SK-N-SH (cell line): ENCODE data around the gene MYO19. TPM values are rescaled to one million over a fixed set of nuclear protein-coding genes. Genes with fewer than 3 reads are reported as not detected.

Source experiments
- CTCF ChIA-PET: fragments of 300-600, 350-600 bp; formaldehyde crosslinking; extraction: SDS; loops from one replicate; lab custom pipeline; 2021; lab: Yijun Ruan, JAX
- POLR2A ChIA-PET: fragments of 350-600 bp; sonication (Branson Sonifier 250); formaldehyde crosslinking; extraction: SDS; loops from one replicate; lab custom pipeline; 2020; ENCODE audit warnings: antibody characterized with exemption, inconsistent platforms; lab: Yijun Ruan, JAX
- DNase-seq: peaks from one replicate; pipeline ENCODE4 v3.0.0; 2012
- H2AFZ ChIP-seq: fragments of 200-600 bp; sonication (generic); 2 replicates; pipeline ENCODE4 v1.8.1; 2016; ENCODE audit warnings: antibody characterized with exemption, mild to moderate bottlenecking, low read depth
- H3F3A ChIP-seq: fragments of 200-600 bp; sonication (generic); replicated peaks from 2 replicates; pipeline ENCODE3; 2016; ENCODE audit warnings: antibody characterized with exemption, mild to moderate bottlenecking; ENCODE audit not compliant: insufficient read depth
- H3K27ac ChIP-seq, 2 experiments: fragments of 200-500 bp in 1 of 2; fragments of 200-600 bp in 1 of 2; sonication (Bioruptor generic) in 1 of 2; sonication (generic), shearing (Covaris generic) in 1 of 2; 2 replicates each; pipeline versions ENCODE4 v1.5.1 to v1.6.1; 2014 to 2016; ENCODE audit warnings: low read depth in 2 of 2, inconsistent platforms in 1 of 2, low read length in 1 of 2, mild to moderate bottlenecking in 1 of 2, mixed read lengths in 1 of 2
- H3K27me3 ChIP-seq: fragments of 200-600 bp; sonication (generic), shearing (Covaris generic); 2 replicates; pipeline ENCODE4 v1.6.1; 2016; ENCODE audit warnings: mixed run types; ENCODE audit not compliant: insufficient read depth
- H3K36me3 ChIP-seq, 2 experiments: fragments of 200-500 bp in 1 of 2; fragments of 200-600 bp in 1 of 2; sonication (Bioruptor generic) in 1 of 2; sonication (generic) in 1 of 2; replicated peaks in 1 of 2; 2 replicates each; pipeline versions ENCODE3 to v1.5.1; 2014 to 2016; ENCODE audit warnings: low read length in 1 of 2, mild to moderate bottlenecking in 1 of 2; ENCODE audit not compliant: insufficient read depth in 2 of 2, control insufficient read depth in 1 of 2
- H3K4me1 ChIP-seq, 2 experiments: fragments of 200-500 bp in 1 of 2; fragments of 200-600 bp in 1 of 2; sonication (Bioruptor generic) in 1 of 2; sonication (generic), shearing (Covaris generic) in 1 of 2; 2 replicates each; pipeline versions ENCODE4 v1.5.1 to v1.6.1; 2014 to 2016; ENCODE audit warnings: low read depth in 1 of 2, low read length in 1 of 2, mixed run types in 1 of 2; ENCODE audit not compliant: insufficient read depth in 2 of 2, control insufficient read depth in 1 of 2
- H3K4me2 ChIP-seq: fragments of 200-600 bp; sonication (generic), shearing (Covaris generic); 2 replicates; pipeline ENCODE4 v1.6.1; 2017; ENCODE audit warnings: mixed run types
- H3K4me3 ChIP-seq, 2 experiments: fragments of 200-500 bp in 1 of 2; fragments of 200-600 bp in 1 of 2; sonication (Bioruptor generic) in 1 of 2; sonication (generic), shearing (Covaris generic) in 1 of 2; 2 replicates each; pipeline versions ENCODE4 v1.5.1 to v1.8.1; 2014 to 2016; ENCODE audit warnings: low read depth in 2 of 2, inconsistent platforms in 1 of 2, low read length in 1 of 2, mild to moderate bottlenecking in 1 of 2, mixed read lengths in 1 of 2, moderate library complexity in 1 of 2
- H3K79me2 ChIP-seq: fragments of 200-600 bp; sonication (generic); 2 replicates; pipeline ENCODE4 v1.8.1; 2017; ENCODE audit warnings: mild to moderate bottlenecking; ENCODE audit not compliant: insufficient read depth
- H3K9ac ChIP-seq: fragments of 200-600 bp; sonication (generic); 2 replicates; pipeline ENCODE4 v1.6.1; 2017; ENCODE audit warnings: mixed run types
- H3K9me2 ChIP-seq: fragments of 200-600 bp; sonication (generic); 2 replicates; pipeline ENCODE4 v1.6.1; 2017; ENCODE audit warnings: mixed run types
- H3K9me3 ChIP-seq: fragments of 200-600 bp; sonication (generic); 2 replicates; pipeline ENCODE4 v1.6.1; 2017; ENCODE audit warnings: mixed run types, mild to moderate bottlenecking, moderate library complexity
- H4K20me1 ChIP-seq: fragments of 200-600 bp; sonication (generic); 2 replicates; pipeline ENCODE4 v1.6.1; 2017; ENCODE audit warnings: mild to moderate bottlenecking, mixed run types; ENCODE audit not compliant: insufficient read depth
- ELF1 ChIP-seq: IDR thresholded peaks from 2 replicates; pipeline ENCODE4 v1.4.0; 2012
- EZH2phosphoT487 ChIP-seq: fragments of 200-600 bp; sonication (generic); IDR thresholded peaks from 2 replicates; pipeline ENCODE4 v1.6.1; 2017; ENCODE audit warnings: low read depth, mixed run types, mild to moderate bottlenecking, antibody characterized with exemption, moderate library complexity, borderline replicate concordance
- FOXJ3 ChIP-seq: sonication (generic); formaldehyde crosslinking; IDR thresholded peaks from 2 replicates; pipeline ENCODE4 v1.5.1; 2020; ENCODE audit warnings: mild to moderate bottlenecking, missing genetic modification reagents
- GATA2 ChIP-seq: sonication (generic); formaldehyde crosslinking; IDR thresholded peaks from 2 replicates; pipeline ENCODE4 v1.5.0; 2020; ENCODE audit warnings: mild to moderate bottlenecking, missing genetic modification reagents
- IRF3 ChIP-seq: fragments of 150-350 bp; IDR thresholded peaks from 2 replicates; pipeline ENCODE4 v1.6.1; 2016; ENCODE audit warnings: mild to moderate bottlenecking, low read depth, low read length
- JUND ChIP-seq: IDR thresholded peaks from 2 replicates; pipeline ENCODE4 v1.4.0; 2012
- NFIC ChIP-seq: IDR thresholded peaks from 2 replicates; pipeline ENCODE4 v1.4.0; 2012; ENCODE audit warnings: borderline replicate concordance
- POLR2AphosphoS5 ChIP-seq: IDR thresholded peaks from 2 replicates; pipeline ENCODE4 v1.6.1; 2012; ENCODE audit warnings: low read depth, low read length
- RFX5 ChIP-seq: IDR thresholded peaks from 2 replicates; pipeline ENCODE4 v1.6.1; 2012; ENCODE audit warnings: mild to moderate bottlenecking, improper control_type of control experiment, low read length
- TCF12 ChIP-seq: IDR thresholded peaks from 2 replicates; pipeline ENCODE4 v1.4.0; 2012
- TEAD4 ChIP-seq: IDR thresholded peaks from 2 replicates; pipeline ENCODE4 v1.4.0; 2012; ENCODE audit warnings: mild to moderate bottlenecking, borderline replicate concordance; ENCODE audit not compliant: insufficient read depth
- WGBS: methylation state at CpG from one replicate; pipeline ENCODE4 v1.1.6; 2017; ENCODE audit warnings: low lambda C conversion rate; 5-methylcytosine and 5-hydroxymethylcytosine counted together
- polyA plus RNA-seq, 3 experiments: library from polyadenylated mRNA; depleted of rRNA; stranded (reverse); fragments of >200 nt; gene quantifications; 2 replicates each; pipeline ENCODE4 v1.2.3, GENCODE V29; 2012
- TF ChIP-seq, protein P1 (sequence below): IDR thresholded peaks from 2 replicates; pipeline ENCODE4 v1.6.1; 2012; ENCODE audit warnings: mild to moderate bottlenecking, low read depth, low read length, moderate library complexity

MYO19 gene
- polyA plus RNA-seq, 1 of the 3 experiments (the other 2 are of a cell fraction): 61.6 TPM

- no peak for DNase-seq
- Histone ChIP-seq H3K79me2 (peaks cover 99% of the 10 kb centered on the region), H3F3A (peaks cover 11% of the 10 kb centered on the region), H3K9me3 (no peaks in the 10 kb centered on the region), H3K27ac (no peak overlapping the region), H3K4me1 (no peaks in the 10 kb centered on the region), H3K9ac (no peak overlapping the region), H3K9me2 (no peaks in the 10 kb centered on the region), H3K27me3 (no peaks in the 10 kb centered on the region), H3K36me3 (peaks cover 20 to 54% of the 10 kb centered on the region in 2 experiments), H4K20me1 (peaks cover 73% of the 10 kb centered on the region), H3K4me2 (no peak overlapping the region), H2AFZ (no peak overlapping the region), H3K4me3 (no peak overlapping the region)
- WGBS: 93% methylated on average over 3 of the region's 3 CpGs
- TF ChIP-seq EZH2phosphoT487: no peak
- TF ChIP-seq IRF3: no peak
- TF ChIP-seq, protein P1, sequence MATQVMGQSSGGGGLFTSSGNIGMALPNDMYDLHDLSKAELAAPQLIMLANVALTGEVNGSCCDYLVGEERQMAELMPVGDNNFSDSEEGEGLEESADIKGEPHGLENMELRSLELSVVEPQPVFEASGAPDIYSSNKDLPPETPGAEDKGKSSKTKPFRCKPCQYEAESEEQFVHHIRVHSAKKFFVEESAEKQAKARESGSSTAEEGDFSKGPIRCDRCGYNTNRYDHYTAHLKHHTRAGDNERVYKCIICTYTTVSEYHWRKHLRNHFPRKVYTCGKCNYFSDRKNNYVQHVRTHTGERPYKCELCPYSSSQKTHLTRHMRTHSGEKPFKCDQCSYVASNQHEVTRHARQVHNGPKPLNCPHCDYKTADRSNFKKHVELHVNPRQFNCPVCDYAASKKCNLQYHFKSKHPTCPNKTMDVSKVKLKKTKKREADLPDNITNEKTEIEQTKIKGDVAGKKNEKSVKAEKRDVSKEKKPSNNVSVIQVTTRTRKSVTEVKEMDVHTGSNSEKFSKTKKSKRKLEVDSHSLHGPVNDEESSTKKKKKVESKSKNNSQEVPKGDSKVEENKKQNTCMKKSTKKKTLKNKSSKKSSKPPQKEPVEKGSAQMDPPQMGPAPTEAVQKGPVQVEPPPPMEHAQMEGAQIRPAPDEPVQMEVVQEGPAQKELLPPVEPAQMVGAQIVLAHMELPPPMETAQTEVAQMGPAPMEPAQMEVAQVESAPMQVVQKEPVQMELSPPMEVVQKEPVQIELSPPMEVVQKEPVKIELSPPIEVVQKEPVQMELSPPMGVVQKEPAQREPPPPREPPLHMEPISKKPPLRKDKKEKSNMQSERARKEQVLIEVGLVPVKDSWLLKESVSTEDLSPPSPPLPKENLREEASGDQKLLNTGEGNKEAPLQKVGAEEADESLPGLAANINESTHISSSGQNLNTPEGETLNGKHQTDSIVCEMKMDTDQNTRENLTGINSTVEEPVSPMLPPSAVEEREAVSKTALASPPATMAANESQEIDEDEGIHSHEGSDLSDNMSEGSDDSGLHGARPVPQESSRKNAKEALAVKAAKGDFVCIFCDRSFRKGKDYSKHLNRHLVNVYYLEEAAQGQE: no peak
- TF ChIP-seq FOXJ3 (CRISPR knock-in tag): no peak
- no peak for TF ChIP-seq POLR2AphosphoS5
- no peak for TF ChIP-seq NFIC
- no peak for TF ChIP-seq TEAD4
- no peak for TF ChIP-seq GATA2 (CRISPR knock-in tag)
- no peak for TF ChIP-seq ELF1
- POLR2A ChIA-PET: no interaction called here
- CTCF ChIA-PET: no interaction called here
Measured at GRCh38 chr17:36553459-36553858, 18.8 kb upstream of the MYO19 start.

GRCh38 chr17:36550491-36551417 lies 16.1 kb upstream of the MYO19 start:
- 0 out of 4 replicates have a peak overlapping the region, but pooled peaks of 1 of the 2 experiments have one; percentile 7 for H3K27ac ChIP-seq
- WGBS: 96% methylated on average over 8 of the region's 8 CpGs
- peaks cover 4 to 9% of the 10 kb centered on the region in 2 experiments; a peak in 2 of 4 replicates for H3K4me1 ChIP-seq
- no peaks in the 10 kb centered on the region for H3K27me3 ChIP-seq
- no peaks in the 10 kb centered on the region for H3K9me3 ChIP-seq
- TF ChIP-seq FOXJ3 (CRISPR knock-in tag) (no peak), TCF12 (no peak), JUND (no peak), RFX5 (no peak), EZH2phosphoT487 (no peak)
- H3K9me2 ChIP-seq: no peaks in the 10 kb centered on the region
- CTCF ChIA-PET: interaction anchor here (0.6 kb wide), 1 partner anchor 147 kb away, joined by 3 read pairs; no protein-coding TSS in a partner anchor
- DNase-seq: no peak
- H3K4me2 ChIP-seq: no peak overlapping the region
- H4K20me1 ChIP-seq: peaks cover 97% of the 10 kb centered on the region
- POLR2A ChIA-PET: no interaction called here
- H3F3A ChIP-seq: peaks cover 17% of the 10 kb centered on the region
- H3K4me3 ChIP-seq: no peak overlapping the region
- H3K79me2 ChIP-seq: peaks cover 100% of the 10 kb centered on the region
- H3K9ac ChIP-seq: no peak overlapping the region
- no peak overlapping the region for H2AFZ ChIP-seq
- peaks cover 17 to 47% of the 10 kb centered on the region in 2 experiments for H3K36me3 ChIP-seq
